H54 (cell line): ENCODE measurements around the gene SLC2A14.
A peak's percentile ranks its signal among the peaks of the same experiment; 100 is the strongest.
"Not testable (repeated sequence)": the region's sequence is repeated elsewhere in the genome, so short reads cannot be mapped to it uniquely, and the experiment has no call there.

Source experiments
- DNase-seq: peaks from one replicate; pipeline ENCODE4 v3.0.0; 2011; ENCODE audit warnings: low spot score, mixed read lengths; ENCODE audit not compliant: insufficient read length
- FAIRE-seq: peaks from 3 replicates; lab custom pipeline; 2011; peaks lifted over from hg19 to GRCh38; lab: Jason Lieb, UNC
- POLR2A ChIP-seq: IDR thresholded peaks from 2 replicates; pipeline ENCODE4 v1.6.1; 2011; ENCODE audit warnings: low read depth, mild to moderate bottlenecking, low read length

The SLC2A14 gene

DNA sequence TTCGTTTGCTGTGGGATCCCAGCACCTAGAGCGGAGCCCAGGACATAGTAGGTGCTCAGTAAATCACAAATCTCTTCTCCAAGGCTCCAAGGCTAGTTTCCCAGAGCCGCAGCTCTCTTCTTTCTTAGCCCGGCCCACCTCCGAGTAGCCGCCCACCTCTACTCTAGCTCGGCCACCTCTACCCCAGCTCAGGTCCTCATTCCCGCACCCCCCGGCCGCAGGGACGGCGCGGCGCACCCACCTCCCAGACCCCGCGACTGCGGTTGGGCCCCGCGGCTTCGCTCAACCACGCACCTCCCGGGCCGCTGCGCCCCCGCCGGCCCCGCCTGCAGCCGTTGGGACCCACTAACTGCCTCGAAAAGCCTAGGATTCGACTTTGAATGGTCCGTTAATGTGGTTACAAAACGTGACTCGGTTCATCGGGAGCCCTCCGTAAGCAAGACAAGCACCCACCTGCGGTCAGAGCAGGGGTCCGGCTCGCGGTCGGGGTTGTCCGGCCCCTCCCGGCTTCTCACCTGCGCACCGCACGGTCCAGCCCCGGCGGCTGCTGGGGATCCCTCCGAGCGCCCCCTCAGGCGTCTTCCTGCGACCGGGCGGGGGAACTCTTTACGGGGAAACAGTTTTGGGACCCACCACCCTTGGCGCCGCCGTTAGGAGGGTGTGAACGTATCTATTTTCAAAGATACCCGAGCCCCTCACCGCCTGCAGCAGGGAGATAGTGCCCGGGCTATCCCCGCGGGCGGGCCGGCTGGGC, at the start of gene SLC2A14:
SLC2A14 (minus strand) TSS at position 350 of the 754 bp plus-strand sequence. CDS start 3,035 bp downstream, outside the sequence.
- DNase-seq (no peak), FAIRE-seq (no peak)
- no peak for TF ChIP-seq POLR2A

DNA sequence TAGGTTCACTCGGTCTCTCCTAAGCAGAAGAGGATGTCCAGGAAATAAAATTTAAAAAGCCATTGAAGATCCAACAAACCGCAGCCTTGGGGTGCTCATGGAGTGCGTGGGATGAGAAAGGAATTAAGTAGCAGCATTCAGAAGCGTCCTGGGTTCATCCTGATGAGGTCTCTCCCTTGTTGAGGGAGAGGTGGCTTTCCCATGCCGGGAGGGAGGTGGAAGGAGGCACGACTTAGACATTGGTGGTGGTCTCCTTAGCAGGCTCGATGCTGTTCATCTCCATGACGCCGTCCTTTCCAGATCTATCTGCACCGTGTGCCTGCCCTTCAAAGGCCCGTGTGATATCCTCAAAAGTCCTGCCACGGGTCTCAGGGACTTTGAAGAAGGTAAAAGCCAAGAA, 48.5 kb upstream of the SLC2A14 start:
- DNase-seq, FAIRE-seq: not testable (repeated sequence)

DNA sequence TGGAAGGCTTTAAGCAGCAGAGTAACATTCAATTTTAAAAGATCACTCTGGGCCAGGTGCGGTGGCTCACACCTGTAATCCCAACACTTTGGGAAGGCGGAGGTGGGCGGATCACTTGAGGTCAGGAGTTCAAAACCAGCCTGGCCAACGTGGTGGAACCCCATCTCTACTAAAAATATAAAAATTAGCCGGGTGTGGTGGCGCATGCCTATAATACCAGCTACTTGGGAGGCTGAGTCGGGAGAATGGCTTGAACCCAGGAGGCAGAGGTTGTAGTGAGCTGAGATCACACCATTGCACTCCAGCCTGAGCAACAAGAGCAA, 45.5 kb upstream of the SLC2A14 start:
- DNase-seq, FAIRE-seq: not testable (repeated sequence)

DNA sequence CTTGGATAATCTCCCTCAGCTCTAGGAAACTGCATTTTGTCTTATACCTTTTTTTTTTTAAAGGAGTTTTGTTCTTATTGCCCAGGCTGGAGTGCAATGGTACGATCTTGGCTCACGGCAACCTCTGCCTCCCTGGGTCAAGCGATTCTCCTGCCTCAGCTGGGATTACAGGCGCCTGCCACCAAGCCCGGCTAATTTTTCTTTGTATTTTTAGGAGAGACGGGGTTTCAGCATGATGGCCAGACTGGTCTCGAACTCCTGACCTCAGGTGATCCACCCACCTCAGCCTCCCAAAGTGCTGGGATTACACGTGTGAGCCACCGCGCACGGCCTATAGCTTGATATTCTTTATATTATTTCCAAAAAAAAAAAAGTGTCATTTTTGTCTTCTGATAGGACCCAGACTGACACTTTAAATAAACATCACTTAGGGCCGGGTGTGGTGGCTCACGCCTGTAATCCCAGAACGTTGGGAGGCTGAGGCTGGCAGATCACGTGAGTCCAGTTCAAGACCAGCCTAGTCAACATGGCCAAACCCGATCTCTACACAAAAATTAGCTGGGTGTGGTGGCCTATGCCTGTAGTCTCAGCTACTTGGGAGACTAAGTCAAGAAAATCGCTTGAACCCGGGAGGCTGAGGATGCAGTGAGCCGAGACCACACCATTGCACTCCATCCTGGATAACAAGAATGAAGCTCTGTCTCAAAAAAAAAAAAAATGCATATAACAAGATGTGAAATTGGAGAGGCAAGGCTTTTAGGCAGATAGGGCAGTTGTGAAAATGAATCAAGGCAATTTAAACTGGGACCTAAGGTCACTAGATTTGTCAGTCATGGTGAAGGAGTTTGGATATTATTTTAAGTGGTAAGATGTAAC, 44.9 kb upstream of the SLC2A14 start:
- no peak for TF ChIP-seq POLR2A
- DNase-seq: no peak
- FAIRE-seq: no peak

DNA sequence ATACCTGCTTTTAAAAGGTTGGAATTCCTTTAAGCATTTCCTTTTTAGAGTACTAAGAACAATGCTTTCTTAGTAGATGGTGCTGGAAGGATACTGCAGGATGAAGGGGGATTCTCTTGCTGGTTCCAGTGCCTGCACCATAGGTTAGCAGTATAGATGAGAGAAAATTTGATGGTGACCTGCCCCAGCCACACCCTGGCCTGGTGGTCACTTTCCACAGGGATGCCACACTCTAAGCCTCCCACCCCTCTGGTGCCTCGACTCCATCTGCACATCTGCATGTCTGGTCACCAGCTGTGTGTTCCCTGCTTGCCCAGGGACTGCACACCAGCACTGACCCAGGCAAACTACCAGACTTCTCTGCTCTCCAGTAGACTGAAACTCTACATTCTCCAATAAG, 44.2 kb upstream of the SLC2A14 start:
- no peak for DNase-seq

DNA sequence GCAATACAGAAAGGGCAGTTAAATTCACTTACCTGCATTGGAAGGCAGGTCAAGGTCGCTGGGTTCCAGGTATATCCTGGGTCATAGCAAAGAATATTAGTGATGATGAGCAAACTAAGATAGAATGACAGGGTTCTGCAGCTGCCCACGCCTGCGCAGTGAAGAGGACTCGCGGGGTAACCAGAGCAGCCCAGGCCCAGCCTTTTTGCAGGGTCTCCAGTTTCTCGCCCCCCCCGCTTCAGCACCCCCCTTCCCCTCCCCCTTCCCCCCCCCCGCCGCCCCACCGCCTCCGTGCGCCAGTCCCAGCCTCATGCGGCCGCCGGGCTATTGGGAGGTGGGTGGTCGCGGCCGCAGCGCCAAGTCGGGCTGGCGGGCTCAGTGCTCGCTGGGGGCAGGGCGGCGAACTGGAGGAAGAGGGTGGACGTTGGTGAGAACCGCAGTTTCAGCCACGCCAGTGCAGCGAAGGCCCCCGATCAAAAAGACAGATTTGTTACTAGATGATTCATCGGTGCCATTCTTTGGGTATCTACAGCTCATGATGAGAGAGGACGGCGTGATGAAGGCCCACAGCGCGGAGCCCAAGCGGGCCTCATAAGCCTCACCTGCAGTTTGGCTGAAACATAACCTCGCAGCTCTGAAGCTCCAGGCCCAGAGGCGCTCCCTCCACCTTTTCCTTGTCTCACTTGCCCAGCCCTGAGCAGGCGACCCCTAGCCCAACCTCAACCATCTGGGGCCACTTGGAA, 43.1 kb upstream of the SLC2A14 start:
- no peak for FAIRE-seq
- DNase-seq: no peak
- TF ChIP-seq POLR2A: no peak

More for the DNA sequence above, 44.2 kb upstream of the SLC2A14 start:
- TF ChIP-seq POLR2A: no peak
- FAIRE-seq: no peak

DNA sequence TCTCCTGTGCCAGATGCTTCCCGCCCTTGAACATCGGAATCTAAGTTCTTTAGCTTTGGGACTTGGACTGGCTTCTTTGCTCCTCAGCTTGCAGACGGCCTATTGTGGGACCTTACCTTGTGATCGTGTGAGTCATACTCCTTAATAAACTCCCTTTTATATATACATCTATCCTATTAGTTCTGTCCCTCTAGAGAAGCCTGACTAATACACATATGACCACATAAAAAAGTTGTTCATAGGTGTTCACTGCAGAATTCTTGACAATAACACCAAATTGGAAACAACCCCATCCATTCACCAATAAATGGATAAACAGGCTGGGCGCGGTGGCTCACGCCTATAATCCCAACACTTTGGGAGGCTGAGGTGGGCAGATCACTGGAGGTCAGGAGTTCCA, 37.4 kb upstream of the SLC2A14 start:
- not testable (repeated sequence) for DNase-seq, FAIRE-seq

DNA sequence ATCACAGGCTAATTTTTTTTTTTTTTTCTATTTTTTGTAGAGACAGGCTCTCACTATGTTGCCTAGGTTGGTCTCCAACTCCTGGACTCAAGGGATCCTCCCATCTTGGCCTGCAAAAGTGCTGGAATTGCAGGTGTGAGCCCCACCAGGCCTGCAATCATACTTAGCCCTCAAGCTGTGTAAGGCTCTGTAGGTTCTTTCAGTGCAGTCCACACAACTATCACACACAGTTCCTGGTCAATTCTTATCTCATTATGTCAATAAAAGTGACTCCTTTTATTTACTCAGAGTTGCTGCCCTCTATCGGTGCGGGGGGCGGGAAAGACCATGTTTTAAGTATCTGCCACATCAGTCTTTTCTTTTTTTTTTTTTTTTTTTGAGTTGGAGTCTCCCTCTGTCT, 34.3 kb upstream of the SLC2A14 start:
- TF ChIP-seq POLR2A: no peak
- FAIRE-seq (no peak), DNase-seq (peak; percentile 21)

DNA sequence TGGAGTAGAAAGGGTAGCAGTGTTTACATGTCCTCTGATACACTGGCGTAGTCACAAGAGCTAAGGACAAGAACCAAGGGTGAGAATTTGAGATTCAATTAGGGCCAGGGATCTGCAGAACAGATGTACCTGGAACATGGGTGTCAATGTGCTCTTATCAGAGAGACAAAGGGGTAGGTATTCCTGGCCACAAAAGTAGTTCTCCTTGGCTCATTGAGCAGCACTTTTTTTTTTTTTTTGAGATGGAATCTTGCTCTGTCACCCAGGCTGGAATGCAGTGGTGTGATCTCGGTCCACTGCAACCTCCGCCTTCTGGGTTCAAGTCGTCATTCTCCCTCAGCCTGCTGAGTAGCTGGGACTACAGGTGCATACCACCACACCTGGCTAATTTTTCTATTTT, 33.6 kb upstream of the SLC2A14 start:
- FAIRE-seq, DNase-seq: not testable (repeated sequence)

DNA sequence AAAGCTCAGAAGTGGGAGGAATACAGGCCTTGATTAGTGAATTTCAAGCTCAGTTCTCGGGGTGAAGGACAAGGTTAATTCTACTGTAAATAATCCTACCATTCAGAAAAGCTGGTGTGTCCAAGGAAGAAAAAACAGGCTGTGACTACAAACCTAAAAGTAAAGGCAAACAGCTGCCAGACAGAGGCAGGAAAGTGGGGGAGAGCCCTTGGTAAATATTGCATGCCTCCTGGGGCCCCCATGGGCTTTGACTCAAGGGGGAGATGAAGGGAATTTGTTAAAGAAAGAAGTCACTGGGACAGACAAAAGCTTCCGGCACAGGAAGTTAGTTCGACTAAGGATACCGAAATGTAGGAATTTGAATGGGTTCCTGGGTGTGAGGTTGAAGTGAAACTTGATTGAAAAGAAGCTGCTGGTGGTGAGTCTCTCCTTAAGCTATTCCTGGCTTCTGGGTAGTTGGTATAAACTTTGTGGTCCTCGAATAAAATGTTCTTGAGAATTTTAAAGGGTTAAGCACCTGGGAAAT, 32.9 kb upstream of the SLC2A14 start:
- not testable (repeated sequence) for DNase-seq, FAIRE-seq

DNA sequence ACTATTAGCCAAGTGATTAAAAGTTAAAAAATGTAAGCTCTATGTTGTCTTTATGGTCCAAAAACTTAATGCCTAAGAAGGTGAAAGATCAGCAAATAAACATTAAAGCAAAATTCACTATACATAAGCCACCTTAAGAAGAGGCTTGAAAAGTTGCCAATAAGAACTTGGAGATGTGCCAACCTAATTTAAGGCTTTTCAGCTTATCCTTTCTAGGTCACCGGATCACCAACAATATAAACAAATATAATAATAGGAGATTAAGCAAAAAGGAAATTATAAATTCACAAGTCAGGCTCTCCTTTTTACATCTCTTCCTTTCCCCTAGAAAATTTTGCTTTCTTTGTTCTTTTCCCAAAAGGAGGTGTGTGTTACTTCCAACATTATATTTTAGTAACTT, 32.4 kb upstream of the SLC2A14 start:
- no peak for TF ChIP-seq POLR2A
- FAIRE-seq (no peak), DNase-seq (no peak)

DNA sequence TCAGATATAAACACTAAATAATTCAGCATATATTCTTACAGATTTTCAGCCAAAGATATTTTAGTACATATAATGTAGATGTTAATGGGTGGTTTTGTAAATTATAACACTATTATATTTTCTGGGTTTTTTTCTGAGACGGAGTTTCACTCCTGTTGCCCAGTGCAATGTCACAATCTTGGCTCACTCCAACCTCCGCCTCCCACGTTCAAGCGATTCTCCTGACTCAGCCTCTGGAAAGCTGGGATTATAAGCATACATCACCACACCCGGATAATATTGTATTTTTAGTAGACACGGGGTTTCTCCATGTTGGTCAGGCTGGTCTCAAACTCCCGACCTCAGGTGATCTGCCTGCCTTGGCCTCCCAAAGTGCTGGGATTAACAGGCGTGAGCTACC, 29.7 kb upstream of the SLC2A14 start:
- not testable (repeated sequence) for FAIRE-seq, DNase-seq

DNA sequence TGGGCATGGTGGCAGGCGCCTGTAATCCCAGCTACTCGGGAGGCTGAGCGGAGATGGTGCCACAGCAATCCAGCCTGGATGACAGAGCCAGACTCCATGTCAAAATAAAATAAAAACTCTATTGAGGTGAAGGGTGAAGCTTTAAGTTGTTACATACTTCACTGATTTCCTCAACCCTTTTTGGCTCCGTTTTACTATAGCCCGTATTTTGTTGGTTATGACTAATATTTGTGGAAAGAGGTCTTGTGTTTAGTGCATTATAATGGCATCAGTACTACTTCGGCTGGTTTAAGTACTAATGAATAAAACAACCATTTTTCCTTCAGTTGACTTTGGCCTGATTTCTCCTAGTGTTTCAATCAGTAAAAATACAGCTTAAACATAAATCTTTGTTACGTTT, 27.0 kb upstream of the SLC2A14 start:
- FAIRE-seq: no peak
- no peak for TF ChIP-seq POLR2A
- DNase-seq: no peak

DNA sequence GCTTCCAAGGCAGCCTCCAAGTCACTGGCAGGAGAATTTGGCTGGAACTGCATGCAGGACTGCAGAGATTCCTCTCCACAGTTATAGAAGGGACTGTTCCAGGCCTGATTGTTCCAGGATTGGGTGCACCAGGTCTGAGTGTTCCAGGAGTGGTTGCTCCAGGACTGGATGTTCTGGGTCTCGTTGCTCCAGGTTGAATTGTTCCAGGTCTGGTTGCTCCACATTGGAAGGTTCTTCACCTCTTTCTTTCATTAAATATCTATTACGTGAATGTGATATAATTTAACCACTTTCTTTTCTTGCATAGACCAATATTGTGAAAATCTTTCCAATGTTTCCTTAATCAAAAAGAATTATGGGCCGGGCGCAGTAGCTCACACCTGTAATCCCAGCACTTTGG, 24.0 kb upstream of the SLC2A14 start:
- not testable (repeated sequence) for FAIRE-seq, DNase-seq
